OCI-LY7 (cell line): Measurements from ENCODE around the gene ADARB2.
"Not testable (repeated sequence)": the region's sequence is repeated elsewhere in the genome, so short reads cannot be mapped to it uniquely, and the experiment has no call there.

ENCODE experiments used
- CTCF ChIP-seq: fragments of 200-600 bp; sonication (generic); conservative IDR thresholded peaks from 2 replicates; pipeline ENCODE4 v1.5.1; 2014; ENCODE audit warnings: mild to moderate bottlenecking, antibody characterized with exemption, low read length, moderate library complexity, mixed read lengths
- EZH2phosphoT487 ChIP-seq: fragments of 200-600 bp; sonication (generic); IDR thresholded peaks from 2 replicates; pipeline ENCODE4 v1.6.1; 2018; ENCODE audit warnings: low read depth, borderline replicate concordance, mild to moderate bottlenecking, mixed run types, antibody characterized with exemption, low read length, moderate library complexity, mixed read lengths

GRCh38 chr10:1341052-1341451 lies 396.3 kb downstream of the ADARB2 start:
- not testable (repeated sequence) for TF ChIP-seq CTCF, EZH2phosphoT487
